ENCODE data around the gene PLLP.
"Not testable (repeated sequence)": the region's sequence is repeated elsewhere in the genome, so short reads cannot be mapped to it uniquely, and the experiment has no call there.

PLLP gene

DNA sequence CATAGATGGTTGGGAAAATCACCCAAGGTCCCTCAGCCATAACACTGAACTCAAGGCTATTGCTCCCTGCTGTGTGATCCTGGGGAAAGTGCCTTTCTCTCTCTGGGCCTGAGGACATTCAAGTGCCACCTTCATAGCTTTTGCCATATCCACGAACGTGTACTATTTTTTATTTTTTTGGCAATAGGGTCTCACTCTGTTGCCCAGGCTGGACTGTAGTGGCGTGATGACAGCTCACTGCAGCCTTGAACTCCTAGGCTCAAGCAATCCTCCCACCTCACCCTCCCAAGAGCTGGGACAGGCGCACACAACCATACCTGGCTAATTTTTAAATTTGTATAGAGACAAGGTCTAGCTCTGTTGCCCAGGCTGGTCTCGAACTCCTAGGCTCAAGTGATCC lies 10.6 kb downstream of the PLLP start:
- no peak for DNase-seq (ENCODE audit: low read depth)

DNA sequence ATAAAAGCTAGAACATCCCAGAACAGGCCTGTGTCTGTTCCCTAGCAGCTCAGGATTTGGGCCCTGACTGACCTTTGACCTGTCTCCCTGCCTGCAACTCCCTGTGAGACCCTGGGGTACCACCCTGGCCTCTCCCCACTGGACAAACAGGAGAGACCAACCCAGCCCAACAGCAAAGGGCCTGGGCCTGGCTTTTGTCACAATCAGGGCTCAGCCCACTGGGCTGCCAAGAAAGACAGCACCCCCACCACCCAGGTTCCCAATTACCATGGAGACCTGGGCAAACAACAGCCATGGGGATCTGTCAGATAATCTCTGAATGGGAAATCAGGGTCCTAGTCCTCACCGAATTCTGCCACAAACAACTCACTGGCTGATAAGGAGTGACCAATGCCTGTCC lies 11.1 kb downstream of the PLLP start:
- DNase-seq (ENCODE audit: low read depth) = no peak

DNA sequence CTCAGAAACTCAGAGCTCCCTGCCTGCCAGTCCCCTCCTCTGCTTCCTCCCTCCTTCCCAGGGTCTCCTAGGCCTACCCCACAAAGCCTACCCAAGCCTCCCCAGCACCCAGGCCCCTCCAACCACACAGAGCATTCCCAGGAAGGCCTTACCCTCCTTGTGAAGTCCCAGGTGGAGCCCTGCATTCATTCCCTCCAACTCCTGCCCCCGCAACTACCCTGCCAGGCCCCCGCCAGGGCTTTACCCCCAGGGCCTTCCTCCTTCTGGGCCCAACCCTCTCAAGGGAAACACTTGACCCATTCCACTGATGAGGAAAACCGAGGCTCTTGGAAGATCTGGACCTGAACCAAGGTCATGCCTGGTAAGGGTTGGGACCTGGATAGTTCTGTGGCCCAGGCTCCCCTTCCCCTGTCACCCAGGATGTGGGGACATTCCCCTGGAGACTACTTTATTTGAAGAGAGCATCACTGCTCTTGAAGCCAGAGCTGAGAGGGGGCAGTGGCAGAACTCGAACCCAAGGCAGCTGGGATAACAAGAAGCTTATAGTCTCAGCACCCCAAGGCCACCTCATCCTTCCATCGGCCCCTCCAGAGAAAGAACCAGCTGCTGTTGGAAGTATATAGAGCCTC lies 12.5 kb downstream of the PLLP start:
- DNase-seq (ENCODE audit: low read depth) = no peak

DNA sequence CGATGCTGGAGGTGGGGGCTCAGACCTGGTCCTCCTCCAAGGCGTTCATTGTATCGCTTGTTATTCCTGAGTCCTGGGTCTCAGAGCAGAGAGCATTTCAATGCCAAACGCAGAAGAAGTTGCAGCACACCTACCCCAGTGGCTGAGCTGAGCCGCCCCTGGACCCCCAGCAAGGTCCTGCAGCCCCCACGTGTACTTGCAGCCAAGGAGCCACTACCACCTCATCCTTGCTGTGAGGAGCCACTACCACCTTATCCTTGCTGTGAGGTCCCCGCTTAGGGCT lies 13.5 kb downstream of the PLLP start:
- no peak for DNase-seq (ENCODE audit: low read depth)

DNA sequence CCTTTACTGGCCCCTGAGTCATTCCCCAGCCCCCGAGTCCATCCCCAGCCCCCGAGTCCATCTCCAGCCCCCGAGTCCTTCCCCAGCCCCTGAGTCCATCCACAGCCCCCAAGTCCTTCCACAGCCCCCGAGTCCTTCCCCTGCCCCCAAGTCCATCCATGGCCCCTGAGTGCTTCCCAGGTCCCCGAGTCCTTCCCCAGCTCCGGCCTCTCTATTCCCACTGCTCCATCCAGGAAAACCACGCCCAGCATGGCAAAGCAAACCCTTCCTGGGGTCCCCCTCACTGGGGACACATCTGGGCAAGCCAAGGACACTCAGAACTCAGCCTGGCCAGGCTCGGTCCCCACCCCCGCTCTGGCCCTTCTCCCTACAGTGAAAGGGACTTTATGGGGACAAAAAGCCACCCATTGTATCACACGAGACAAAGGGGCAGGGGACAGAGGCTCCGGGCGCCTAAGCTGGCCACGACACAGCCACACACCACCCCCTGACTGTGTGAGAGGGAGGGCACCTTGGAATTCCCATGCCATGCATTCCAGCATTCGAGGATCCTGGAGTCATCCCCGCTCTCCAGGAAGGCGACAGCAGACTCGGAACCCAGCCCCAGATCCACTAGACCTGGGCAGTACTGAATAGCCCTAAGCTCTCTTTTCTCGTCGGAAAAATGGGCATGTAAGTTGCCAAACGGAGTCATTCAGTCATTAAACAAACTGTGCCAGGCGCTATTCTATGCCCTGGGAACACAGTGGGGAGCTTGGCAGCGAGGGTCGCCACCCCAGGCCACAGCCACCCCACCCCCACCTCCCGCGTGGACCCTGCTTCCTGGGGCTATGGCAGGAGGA lies 14.0 kb downstream of the PLLP start:
- DNase-seq (ENCODE audit: low read depth) = no peak

DNA sequence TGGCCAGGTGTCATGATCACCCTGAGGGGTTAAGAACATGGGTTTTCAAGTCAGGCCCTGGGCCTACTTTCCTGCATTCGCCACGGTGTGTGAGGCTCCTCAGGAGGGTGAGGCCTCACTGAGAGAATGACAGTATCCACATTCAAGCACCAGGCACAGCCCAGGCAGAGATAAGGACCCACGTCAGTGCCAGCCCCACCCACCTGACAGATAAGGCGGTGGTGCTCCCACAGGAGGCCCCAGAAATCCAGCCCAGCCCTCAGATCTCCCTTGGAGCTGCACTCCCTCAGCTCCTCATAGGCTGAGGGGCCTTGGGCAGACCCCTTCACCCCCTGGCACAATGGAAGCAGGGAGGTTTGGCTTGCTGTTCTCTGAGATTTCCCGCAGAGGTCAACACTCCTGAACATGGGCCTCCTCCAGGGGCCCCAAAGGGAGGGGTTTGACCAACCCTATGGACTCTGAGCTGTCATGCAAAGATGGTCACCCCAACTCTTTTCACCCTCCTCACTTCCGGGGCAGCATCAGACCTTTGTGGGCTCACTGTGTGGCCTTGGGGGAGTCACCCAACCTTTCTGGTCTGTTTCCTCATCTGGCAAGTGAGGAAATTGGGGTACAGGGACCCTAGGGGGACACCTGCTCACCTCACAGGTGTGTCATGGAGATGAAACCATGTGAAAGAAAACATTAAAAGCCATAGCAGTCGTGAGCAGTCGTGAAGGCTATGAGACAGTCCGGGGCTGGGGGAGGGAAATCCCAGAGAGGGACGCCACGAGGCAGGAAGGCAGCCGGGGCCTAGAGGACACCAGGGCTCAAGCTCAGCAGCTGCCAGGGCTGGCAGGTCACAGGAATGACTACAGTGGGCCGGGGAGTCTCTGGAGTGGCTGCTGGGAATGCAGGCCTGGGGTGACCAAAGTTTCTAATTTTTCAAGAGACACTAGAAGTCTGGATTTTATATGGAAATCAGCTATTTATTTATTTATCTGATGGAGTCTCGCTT lies 15.4 kb downstream of the PLLP start:
- no peak for DNase-seq (ENCODE audit: low read depth)

DNA sequence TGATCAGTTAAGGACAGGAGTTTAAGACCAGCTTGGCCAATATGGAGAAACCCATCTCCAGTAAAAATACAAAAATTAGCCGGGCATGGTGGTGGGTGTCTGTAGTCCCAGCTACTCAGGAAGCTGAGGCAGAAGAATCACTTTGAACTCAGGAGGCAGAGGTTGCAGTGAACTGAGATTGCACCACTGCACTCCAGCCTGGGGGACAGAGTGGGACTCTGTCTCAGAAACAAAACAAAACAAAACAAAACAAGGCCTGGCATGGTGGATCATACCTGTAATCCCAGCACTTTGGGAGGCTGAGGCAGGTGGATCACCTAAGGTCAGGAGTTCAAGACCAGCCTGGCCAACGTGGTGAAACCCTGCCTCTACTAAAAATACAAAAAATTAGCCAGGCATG lies 17.1 kb downstream of the PLLP start:
- DNase-seq (ENCODE audit: low read depth) = not testable (repeated sequence)

DNA sequence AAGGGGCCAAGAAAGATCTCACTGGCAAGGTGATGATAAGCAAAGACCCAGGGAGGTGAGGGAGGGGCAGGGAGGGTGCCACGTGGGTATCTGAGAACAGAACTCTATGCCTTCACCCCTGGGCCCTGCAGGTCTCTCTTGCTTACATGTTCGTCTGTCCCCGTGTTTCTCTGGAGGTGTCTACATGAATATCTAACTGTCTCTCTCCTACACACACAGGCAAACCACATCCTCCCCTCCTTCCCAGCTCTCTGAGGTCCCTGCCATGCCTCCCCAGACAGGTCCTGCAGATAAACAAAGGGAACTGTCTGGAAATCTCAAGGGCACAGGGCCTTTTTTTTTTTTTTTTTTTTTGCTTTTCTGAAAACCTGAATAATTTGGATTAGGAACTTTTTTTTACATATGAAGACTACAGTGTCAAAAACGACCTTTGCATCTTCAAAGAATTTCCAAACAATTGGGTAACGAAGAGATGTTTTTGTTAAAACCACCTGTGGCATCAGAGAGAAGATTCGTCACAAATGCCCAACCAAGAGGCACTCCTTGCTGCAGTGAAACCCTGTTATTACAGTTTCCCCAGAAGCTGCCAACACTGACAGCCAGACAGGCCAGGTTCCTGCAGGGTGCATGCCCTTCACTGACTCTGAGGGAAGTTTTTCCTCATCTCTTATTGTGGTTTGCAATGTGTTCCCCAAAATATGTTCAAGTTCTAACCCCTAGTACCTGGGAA lies 17.8 kb downstream of the PLLP start:
- DNase-seq (ENCODE audit: low read depth) = no peak

DNA sequence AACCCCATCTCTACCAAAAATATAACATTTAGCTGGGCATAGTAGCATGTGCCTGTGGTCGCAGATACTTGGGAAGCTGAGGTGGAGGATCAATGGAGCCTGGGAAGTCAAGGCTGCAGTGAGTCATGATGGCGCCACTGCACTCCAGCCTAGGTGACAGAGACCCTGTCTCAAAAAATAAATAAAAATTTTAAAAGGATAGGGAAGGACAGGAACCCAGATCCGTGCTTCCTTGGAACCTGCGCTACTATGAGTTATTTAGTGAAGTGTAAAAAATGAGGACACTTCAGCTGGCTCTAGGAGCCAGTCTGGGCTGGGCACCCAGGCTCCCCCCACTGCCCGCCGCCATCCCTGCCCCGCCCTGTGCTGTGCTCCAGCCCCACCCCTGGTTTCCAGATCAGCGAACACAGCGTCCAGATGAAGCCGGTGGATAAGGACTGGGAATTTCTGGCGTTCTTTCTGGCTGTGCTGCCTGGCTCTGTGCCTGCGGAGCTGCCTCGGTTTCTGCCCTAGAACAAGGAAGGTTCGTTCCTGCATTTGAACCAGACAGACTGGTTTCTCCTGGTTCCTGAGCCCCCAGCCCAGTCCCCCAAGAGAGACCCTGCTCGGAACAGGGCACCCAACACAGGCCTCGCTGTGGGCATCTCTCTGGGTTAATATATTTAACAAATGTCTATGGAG lies 18.5 kb downstream of the PLLP start:
- no peak for DNase-seq (ENCODE audit: low read depth)

DNA sequence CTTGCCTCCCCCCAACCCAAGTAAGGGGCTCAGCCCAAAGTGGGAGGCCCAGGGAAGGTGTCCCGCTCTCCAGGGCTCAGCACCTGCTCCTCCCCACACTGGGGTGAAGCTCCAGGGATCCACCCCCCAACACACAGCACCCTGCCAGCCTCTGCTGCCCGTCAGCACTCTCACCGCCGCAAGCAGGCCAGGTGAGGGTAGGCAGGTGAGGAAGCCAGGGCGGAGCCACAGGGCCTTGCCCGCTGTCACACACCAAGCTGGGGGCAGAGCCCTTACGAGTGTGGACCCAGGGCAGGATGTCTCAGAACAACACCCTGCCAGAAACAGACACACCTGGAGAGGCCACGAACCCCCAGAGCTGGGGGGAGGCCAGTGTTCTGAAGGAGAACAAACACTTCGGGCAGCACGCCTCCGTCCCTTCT lies 19.5 kb downstream of the PLLP start:
- no peak for DNase-seq (ENCODE audit: low read depth)

DNA sequence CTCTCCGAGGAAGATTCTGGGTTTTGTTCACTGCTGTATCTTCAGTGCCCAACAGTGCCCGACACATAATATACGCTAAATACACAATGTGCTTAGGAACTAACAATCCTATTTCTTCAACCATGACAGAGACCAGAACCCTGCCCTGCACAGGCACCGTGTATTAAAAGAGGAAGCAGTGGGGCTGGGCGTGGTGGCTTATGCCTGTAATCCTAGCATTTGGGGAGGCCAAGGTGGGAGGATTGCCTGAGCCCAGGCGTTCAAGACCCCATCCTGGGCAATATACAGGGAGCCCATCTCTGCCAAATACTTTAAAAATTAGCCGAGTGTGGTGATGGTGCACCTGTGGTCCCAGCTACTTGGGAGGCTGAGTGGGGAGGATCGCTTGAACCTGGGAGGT lies 20.1 kb downstream of the PLLP start:
- no peak for DNase-seq (ENCODE audit: low read depth)

DNA sequence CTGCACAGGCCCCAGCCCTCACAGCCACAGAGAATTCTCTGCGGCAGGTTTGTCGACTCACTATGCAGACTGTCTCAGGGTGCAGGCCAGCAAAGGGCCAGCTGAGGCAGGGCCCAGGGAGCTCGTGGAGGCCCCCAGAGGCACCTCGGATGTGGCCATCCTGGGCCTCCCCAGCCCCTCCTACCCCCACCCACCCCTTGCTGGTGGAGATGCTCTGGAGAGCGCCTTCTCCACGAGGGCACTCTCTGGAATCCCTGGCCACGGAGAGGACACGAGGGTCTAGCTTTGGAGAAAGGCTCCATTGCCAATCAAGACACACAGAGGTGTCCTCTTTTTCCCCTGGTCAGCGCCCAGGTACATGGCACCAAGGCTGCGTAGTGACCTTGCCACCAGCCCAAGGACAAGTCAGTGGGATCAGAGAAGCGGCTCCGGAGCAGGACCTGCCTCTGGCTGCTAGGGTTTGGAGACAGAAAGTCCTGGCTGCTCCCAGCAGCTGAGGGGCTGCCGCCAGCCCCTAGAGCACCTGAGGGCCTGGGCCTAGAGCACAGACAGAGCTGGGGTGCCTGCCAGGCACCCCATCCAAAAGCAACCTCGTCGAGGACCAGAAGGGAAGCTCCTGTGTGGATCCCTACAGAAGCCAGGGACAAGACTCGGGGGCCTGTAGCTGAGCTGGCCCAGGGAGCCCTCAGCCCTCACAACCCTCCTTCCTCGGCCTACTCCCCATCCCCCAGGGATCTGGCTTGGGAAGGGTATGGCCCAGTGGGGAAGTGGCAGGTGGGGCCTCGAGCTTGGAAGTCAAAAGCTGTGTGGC lies 20.7 kb downstream of the PLLP start:
- no peak for DNase-seq (ENCODE audit: low read depth)

DNA sequence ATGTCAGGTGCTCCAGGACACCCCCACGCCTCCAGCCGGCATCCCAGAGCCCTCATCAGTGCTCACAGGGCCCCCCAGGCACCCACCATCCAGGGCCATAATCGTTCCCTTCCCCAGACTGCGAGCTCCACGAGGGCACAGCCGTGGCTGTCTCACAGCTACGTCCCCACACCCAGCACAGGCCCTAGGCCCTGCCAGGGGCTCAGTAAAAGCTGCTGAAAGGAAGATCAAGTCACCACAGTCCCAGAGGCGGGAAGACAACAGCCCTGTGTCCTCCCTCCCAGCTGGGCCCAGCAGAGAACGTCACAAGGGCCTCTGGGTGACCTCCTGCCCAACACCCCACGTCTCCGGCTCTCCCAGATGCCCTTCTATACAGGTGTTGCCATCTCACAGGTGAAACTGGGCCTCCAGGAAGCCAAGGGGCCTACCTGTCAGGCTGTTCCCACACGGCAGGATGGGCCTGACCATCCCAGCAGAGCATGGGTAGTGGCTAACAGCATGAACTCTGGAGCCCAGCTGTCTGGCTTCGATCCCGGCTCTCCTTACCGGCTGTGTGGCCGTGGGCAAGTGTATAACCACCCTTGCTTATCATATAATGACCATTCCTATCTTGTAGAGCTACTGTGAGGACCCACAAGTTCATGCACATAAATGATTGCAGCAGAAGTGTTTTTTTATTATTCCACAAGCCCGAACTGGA lies 21.5 kb downstream of the PLLP start:
- DNase-seq (ENCODE audit: low read depth) = no peak

DNA sequence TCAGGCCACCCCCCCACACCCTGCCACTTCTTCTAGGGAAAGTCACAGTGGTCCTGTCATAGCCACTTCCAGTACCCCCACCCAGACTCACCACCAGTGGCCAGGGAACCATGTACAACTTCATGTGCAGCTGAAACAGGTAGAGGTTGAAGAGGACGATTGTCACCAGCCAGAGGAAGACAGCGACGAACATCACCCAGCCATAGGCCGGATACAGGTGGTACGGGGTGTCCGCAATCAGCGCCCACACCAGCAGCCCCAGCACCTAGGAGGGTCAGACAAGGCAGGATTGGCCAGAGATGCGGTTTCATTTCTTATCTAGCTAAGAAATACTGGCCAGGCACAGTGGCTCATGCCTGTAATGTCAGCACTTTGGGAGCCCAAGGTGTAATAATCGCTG lies 22.7 kb downstream of the PLLP start:
- no peak for DNase-seq (ENCODE audit: low read depth)

DNA sequence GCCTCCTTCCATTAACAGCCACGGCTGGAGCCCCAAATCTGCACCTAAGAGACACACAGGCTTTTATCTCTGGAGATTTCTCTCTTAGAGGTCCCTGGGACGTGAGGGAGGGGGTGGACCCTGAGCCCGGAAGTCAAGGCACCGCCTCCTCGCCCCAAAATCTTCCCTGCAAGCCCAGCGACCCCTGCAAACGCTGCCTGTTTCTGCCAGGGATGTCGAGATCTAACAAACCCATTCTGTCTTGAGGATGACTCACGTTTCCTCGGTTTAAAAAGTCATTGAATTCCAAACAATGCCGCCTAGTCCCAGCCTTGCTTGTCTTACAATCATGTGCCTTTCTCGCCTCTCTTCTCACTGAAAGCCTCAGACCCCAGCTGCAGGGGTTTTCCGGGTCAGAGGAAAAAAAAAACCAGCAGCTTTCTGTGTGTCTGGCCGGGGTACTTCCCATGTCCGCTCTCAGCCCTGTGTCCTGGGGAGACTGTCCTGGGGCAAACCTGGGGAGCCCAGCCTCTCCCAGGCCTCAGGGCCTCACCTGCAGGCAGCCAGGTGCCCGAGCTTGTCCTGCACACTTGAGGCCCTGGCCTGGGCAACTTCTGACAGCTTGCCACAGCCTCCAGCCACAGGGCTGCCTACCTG lies 24.1 kb downstream of the PLLP start:
- DNase-seq (ENCODE audit: low read depth) = no peak

DNA sequence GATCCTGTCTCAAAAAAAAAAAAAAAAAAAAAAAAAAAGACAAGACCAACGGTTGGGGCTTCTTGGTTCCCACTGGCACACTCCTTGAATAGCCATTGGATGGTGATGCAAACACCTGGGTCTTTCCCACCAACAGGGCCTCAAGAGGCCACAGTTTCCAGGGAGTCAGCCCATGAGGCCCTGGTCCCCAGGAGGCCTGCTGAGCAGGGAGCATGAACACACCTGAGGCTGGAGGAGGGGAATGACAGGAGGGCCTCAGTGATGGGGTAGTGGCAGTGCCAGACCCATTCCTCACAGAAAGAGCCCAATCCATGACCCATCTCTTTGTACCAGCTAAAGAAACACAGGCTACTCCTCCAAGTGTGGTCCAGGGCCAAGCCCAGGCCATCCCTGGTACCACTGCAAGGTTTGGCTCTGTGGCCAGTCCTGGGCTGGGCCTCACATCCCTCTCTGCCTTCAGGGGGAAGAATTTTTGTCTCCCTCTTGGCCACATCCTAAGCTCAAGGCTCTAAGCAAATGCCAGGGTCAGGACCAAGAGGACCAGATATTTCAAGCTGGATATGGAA lies 25.5 kb downstream of the PLLP start:
- DNase-seq (ENCODE audit: low read depth) = no peak

DNA sequence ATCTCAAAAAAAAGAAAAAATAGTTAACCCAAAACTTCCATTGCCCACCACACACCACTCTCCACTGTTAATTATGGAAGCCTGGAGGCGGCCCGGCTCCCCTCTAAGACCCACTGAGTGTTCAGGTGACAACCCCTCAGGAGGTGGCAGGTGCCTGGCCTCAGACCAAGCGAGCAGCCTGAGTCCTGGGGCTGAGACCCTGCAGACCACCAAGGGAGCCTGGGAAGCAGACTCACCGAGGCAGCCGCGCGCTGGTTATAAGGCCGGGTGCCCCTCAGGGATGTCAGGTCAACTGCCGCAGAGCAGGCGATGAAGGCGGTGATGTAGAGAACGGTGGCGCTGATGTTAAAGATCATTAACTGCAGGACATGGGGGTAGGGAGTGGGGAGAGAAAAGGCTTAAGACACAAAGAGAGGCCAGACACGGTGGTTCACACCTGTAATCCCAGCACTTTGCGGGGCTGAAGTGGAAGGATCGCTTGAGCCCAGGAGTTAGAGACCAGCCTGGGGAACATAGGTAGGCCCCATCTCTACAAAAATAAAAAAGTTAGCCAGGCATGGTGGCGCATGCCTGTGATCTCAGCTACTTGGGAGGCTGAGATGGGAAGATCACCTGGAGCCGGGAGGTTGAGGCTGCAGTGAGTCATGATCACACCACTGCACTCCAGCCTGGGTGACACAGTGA lies 26.1 kb downstream of the PLLP start:
- no peak for DNase-seq (ENCODE audit: low read depth)

DNA sequence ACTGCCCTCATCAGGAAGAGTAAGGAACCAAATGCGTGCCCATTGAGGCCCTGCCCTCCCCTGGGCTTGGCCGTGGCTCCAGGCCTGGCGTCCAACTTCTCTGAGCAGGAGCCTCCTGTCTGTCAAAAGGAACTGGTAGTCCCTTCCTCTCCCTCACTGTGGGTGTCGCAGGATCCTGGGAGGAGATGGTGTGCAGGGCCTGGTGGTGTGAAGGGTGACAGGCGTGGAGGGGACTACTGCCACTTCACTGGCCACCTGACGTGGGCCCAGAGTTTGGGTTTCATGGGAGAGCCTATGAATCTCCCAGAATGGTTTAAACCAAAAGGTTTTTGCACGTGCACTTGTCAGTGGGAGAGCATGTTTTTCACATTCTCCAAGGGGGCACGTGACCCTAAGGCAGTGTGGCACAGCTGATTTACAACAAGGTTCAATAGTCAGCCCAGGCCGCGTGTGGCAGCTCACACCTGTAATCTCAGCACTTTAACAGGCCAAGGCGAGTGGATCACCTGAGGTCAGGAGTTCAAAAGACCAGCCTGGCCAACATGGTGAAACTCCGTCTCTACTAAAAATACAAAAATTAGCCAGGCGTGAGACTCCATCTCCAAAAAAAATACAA lies 26.9 kb downstream of the PLLP start:
- no peak for DNase-seq (ENCODE audit: low read depth)
